Astrocyte of the cerebellum (primary cell): ENCODE data around the gene AXIN2.
"Not testable (repeated sequence)": the region's sequence is repeated elsewhere in the genome, so short reads cannot be mapped to it uniquely, and the experiment has no call there.

Experiments used
- DNase-seq: peaks from one replicate; pipeline ENCODE4 v3.0.0-alpha.2; 2011; ENCODE audit warnings: low read depth
- H3K4me3 ChIP-seq: 2 replicates; pipeline ENCODE4 v1.5.1; 2011; ENCODE audit warnings: mild to moderate bottlenecking, low read depth, low read length, moderate library complexity
- in situ Hi-C: cut with HindIII; loops from 2 replicates; pipeline ENCODE4 v1.10.0; 2017; ENCODE audit warnings: low sequenced_read_pairs
- TF ChIP-seq, protein P1 (sequence below): IDR thresholded peaks from 2 replicates; pipeline ENCODE4 v1.5.1; 2012; ENCODE audit warnings: low read length, low read depth, moderate library complexity, mild to moderate bottlenecking; ENCODE audit errors: missing control alignments

The AXIN2 gene

DNA sequence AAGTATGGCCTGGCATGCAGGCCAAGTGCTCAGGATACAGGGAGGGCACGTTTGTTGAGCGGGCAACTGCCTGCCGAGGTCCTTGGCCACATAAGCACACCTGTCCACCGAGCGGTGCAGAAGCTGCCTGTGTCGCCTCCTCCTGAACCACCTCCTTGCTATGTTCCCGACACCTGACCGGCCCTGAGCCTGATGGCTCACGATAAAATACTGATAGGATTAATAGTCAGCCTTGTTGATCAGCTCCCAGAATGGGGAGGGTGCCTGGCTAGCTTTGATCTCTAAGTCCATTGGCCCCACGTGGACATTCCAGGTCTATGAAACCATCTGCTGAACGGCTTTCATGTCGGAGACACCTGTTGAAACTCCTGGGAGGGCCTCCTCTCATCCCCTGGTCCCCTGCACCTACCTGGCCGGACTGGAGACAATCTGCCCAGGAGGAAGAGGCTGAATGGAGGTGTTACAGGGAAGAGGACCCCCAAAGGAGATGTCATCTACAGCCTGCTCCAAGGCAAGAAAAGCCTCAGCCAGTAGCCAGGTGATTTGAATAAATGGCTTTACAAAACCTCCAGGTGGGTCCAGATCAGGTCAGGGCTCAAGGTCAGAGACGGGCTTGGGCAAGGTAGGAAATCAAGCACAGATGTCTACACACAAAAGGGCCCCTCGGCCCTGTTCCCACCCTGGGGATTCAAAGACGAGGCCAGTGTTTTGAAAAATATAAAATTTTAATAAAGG lies 33.4 kb downstream of the AXIN2 start:
- TF ChIP-seq, protein P1, sequence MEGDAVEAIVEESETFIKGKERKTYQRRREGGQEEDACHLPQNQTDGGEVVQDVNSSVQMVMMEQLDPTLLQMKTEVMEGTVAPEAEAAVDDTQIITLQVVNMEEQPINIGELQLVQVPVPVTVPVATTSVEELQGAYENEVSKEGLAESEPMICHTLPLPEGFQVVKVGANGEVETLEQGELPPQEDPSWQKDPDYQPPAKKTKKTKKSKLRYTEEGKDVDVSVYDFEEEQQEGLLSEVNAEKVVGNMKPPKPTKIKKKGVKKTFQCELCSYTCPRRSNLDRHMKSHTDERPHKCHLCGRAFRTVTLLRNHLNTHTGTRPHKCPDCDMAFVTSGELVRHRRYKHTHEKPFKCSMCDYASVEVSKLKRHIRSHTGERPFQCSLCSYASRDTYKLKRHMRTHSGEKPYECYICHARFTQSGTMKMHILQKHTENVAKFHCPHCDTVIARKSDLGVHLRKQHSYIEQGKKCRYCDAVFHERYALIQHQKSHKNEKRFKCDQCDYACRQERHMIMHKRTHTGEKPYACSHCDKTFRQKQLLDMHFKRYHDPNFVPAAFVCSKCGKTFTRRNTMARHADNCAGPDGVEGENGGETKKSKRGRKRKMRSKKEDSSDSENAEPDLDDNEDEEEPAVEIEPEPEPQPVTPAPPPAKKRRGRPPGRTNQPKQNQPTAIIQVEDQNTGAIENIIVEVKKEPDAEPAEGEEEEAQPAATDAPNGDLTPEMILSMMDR, result no peak
- no peak for DNase-seq
- H3K4me3 ChIP-seq, result no peak overlapping the region
- in situ Hi-C loops, result no loop called here

DNA sequence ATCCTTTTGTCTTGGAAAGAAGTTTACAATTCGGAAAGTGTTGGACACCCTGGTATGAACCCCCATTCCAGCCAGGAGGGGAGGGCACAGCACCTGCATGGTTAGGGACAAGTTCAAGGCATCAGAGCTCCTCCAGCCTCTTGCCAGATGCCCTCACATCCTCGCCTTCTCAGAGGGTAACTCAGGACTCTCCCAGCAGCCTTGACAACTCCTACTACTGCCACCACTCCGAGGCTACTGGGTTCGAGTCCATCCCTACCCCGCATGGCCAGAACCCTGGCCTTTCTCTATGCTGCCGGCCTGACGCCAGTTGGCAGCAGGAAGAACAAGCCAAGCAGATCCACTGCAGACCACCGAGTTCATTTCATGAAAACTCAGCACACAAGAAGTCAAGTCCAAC lies 34.1 kb downstream of the AXIN2 start:
- no peak overlapping the region for H3K4me3 ChIP-seq
- no peak for DNase-seq
- in situ Hi-C loops, result no loop called here
- TF ChIP-seq, protein P1, result no peak

DNA sequence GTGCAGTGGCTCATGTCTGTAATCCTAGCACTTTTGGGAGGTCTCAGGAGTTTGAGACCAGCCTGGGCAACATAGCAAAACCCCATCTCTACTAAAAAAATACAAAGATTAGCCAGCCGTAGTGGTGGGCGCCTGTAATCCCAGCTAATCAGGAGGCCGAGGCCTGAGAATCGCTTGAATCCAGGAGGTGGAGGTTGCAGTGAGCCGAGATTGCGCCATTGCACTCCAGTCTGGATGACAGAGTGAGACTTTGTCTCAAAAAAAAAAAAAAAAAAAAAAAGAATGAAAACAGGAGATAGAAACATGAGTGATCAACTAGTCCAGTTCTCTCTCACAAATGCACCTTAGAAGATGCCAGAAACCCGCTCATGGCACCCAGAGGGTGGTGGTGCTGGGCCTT lies 34.6 kb downstream of the AXIN2 start:
- DNase-seq, H3K4me3 ChIP-seq, in situ Hi-C loops: not testable (repeated sequence)

DNA sequence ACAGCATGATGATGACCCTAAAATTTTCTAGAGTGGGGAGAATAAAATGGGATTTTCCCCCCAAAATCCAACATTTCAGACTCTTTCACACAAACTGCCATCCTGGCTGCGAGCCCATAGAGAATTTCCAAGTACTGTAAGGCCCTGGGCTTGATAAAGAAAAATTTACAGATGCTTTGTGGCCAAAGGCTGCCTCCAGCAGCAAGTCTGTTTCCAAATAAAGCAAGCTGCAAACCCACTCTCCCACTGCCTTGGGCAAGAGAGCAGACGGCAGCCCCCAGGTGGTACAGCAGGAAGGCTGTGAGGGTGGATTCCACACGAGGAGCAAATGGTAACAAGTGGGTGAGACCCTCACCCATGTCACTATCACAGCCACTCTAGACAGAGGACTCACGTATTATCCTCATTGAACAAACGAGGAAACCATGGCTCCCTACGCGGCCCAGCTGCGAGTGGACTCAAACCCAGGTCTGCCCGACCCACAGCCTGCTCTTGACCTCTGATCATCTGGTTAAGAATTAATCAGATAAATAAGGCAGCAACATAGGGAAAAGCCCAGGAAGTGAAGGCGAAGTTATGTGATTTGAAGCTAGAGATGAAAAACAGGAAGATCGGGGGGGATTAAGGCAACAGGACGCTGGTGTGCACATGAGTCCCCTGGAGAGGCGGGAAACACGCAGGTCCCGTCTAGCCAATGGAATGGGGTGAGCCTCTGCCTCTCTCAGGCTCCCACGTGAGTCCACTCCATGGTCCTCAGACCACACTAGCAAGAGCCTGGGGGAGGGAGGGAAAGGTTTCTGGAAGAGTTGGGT lies 37.4 kb downstream of the AXIN2 start:
- no peak for DNase-seq
- no peak overlapping the region for H3K4me3 ChIP-seq
- TF ChIP-seq, protein P1, result no peak
- in situ Hi-C loops, result no loop called here

DNA sequence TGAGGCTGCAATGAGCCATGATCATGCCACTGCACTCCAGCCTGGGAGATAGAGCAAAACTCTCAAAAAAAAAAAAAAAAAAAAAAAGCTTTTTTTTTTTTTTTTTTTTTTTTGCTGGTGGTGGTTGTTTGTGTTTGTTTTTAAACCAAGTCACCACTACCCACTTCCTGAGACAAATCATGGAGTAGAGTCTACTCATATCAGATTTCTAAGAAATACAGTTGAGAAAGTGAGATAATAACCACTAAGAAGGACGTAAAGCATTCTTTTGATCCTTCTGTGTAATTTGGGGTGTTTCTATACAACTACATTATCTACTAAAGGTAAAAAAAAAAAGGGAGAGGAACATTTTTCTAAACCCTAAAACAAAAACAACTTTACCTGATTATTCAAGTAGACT lies 38.0 kb downstream of the AXIN2 start:
- DNase-seq, result no peak
- no peak overlapping the region for H3K4me3 ChIP-seq
- TF ChIP-seq, protein P1, result no peak
- in situ Hi-C loops, result no loop called here

DNA sequence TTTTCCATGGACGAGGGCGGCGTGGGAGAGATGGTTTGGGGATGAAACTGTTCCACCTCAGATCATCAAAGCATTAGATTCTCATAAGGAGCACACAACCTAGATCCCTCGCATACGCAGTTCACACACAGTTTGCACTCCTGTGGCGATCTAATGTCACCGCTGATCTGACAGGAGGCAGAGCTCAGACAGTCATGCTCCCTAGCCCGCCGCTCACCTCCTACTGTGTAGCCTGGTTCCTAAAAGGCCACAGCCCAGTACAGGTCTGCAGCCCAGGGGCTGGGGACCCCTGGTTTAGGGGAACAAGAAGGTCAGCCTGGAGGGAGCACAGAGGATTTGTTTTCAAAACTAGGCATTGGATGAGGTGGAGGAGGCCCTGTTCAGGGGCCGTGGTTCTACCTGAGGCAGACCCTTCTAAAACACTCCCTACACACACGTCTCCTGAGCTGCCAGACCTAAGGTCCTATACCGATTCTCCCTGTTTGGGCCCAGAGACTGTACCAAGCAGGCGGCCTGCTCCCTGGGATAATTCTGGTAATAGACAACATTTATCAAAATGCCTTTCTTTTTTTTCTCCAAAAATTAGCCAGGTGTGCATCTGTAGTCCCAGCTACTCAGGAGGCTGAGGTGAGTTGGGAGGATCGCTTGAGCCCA lies 38.6 kb downstream of the AXIN2 start:
- TF ChIP-seq, protein P1, result no peak
- in situ Hi-C loops, result no loop called here
- no peak for DNase-seq
- H3K4me3 ChIP-seq, result no peak overlapping the region

DNA sequence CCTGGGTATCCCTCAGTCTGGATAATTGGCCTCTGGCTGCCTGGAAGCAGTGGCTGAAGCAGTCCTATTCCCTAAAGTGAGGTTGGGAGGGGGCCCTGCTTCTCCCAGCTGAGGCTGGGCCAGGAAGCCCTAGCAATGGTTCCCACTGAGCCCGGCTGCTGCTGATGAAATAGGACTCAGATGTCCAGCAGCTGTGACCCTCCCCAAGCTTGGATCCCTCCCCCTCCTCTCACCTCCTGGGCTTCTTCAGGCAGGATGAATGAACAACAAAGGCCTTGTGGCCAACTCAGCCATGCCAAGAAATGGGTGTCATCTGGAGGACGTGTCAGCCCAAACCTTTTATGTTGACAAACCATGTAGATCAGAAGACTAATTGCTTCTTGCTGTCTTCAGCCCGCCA lies 42.0 kb downstream of the AXIN2 start:
- no peak overlapping the region for H3K4me3 ChIP-seq
- DNase-seq, result no peak
- TF ChIP-seq, protein P1, result no peak
- in situ Hi-C loops, result no loop called here
